GM18499 (cell line): Measurements from ENCODE around the gene ITSN1.
"Not testable (repeated sequence)": the region's sequence is repeated elsewhere in the genome, so short reads cannot be mapped to it uniquely, and the experiment has no call there.

Experiments
- ATAC-seq: cut with Tn5 transposase; IDR thresholded peaks from one replicate; pipeline ENCODE4 v1.9.1; 2021; ENCODE audit warnings: moderate number of reproducible peaks; ENCODE audit not compliant: insufficient read depth, unreplicated experiment

ITSN1 gene

DNA sequence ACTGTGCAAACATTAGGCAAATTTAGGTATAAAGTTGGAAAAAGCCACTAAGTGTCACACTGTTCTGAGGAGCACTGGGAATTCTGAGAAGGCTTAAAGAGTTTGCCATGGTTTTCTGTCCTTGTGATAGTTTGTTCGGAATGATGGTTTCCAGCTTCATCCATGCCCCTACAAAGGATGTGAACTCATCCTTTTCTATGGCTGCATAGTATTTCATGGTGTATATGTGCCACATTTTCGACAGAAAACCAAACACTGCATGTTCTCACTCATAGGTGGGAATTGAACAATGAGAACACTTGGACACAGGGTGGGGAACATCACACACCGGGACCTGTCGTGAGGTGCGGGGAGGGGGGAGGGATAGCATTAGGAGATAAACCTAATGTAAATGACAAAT, 34.4 kb downstream of the ITSN1 start:
- ATAC-seq: not testable (repeated sequence)

DNA sequence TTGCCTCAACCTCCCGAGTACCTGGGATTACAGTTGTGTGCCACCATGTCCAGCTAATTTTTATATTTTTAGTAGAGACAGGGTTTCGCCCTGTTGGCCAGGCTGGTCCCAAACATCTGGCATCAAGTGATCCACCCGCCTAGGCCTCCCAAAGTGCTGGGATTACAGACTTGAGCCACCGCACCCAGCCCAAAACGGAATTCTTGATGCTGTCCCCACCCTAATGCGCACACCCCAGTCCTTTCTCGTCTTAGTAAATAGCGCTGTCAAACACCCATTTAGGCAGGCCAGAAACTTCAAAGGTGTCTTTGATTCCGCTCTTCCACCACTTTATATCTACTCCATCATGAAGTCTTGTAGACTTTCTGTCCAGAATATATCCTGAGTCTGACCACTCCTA, 35.1 kb downstream of the ITSN1 start:
- ATAC-seq: no peak

DNA sequence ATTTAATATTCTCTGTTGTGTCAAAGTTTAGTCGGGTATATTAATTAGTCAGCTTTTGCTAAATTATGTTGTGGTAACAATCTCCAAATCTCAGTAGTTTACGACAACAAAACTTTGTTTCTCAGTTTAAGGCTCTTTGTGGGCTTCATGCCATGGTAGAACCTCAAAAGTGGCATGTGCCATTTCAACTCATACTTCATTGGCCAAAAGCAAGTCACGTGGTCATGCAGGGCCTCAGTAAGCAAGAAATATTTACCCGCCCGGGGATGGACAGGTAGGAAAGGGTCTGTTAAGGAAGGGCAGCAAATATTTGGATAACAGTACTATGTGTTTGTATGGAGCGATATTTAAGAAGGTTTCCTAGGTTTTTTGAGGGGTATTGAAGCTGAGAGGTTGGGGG, 38.6 kb downstream of the ITSN1 start:
- no peak for ATAC-seq

DNA sequence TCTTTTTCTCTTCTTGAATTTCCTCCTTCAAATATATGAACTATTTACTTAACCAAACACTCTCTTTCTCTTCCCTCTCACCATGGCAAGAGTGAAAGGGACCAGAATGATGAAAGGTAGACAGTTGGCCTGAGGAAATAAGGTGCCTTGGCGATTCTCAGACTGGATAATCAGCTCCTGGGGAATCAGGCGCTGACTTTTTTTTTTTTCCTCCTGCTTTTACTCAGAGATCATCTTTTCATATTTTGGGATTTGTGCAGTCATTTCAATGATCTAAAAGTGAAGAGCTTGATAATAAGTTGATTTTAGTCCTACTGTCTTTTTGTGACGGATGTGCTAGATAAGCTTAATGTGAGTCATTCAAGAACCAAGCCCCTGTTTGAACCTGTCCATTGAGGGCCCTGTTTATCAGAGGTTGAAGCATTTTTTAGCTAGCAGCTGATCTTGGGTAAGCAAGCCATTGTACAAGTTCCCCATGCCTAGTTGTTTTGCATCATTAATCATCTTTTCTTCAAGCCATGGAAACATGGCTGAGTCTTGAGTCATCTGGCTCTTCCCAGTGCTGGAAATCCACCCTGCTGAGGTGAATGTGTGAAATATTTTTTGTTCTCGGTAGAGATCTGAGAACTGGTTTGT, 40.8 kb downstream of the ITSN1 start:
- ATAC-seq: no peak

DNA sequence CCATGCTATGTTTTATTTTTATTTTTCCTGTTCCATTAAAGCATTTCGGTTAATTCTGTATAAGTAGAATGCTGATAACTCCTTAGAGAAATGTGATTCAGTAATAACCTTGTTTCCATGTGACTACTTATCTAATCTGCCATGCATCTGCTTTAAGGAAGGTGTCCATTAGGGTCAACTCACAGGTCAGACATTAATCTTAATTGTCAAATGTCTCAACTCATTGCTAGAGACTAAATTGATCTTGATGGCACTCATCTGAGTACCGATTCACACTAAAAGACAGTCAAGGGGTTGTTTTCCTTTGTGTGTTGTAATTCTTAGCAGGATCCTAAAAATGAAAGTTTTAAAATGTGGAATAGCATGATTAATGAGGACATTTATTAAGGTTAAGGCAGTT, 41.8 kb downstream of the ITSN1 start:
- ATAC-seq: no peak

DNA sequence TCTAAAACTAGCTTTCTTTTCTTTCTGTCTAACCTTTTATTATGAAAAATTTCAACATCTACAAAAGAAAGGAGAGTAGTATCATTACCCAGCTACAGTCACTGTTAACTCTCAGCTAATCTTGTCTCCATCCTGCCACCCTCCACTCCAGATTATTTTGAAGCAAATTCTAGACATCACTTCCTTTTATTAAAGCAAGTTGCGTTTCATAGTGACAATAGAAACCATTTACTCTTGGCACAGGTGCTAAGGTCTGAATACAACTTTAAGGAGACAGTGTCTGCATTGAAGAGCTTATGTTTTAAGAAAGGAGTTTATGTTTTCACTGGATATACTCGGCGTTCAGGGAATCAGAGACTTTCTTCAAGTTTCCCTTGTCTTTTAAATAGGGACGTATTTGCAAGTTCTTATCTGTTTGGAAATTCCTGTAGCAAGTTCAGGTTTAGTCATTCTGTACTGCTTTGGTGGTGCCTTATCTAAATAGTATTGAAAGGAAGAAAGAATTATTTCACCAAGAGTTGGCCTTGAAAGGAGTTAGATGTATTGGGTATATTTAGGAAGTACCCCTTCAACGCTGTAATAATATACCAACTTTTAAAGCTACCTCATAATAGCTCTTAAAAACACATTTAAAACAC, 42.7 kb downstream of the ITSN1 start:
- ATAC-seq: no peak

DNA sequence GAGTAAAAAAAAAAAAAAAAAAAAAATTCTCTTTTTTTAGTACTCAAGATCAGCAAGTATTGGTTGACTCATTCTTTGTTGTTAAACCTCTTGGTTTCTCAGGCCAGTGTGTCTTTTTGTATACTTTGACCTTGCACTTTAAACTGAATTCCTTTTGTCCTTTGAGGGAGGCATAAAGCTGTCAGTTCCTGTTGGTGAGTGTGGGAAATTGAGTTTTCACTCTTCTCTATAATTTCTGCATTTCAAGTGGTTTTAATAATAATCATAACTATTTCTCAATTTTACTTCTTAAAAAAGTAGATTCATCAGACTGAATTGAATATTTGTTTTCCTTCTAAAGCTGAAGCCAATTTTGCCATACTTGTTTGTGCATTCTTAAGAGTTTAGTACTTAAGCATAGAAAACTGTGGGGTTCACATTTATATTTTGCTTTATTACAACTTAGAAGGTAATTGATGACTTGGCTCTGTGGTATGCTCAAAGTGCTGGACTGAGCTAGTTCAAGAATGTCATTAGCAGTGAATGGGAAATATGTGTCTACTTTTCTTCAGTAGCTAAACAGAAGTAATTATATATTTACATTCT, 43.4 kb downstream of the ITSN1 start:
- ATAC-seq: no peak

DNA sequence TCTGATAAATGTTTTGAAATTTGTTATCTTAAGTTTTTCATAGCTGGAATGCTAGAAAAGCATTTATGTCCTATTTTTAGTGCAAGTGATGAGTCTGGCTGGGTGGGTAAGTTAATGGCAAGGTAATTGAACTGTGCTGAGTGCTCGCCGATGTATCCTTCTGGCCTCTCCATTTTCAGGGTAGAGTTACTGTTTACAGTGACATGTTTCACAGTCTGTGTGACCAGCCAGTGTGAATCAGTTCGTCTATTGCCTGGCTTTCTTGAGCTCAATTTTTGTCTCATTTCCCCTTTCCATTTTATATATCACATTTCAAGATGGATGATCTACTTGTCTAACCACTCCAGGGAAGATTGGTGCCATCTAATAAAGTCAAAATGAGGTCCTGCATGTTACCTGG, 44.1 kb downstream of the ITSN1 start:
- no peak for ATAC-seq

DNA sequence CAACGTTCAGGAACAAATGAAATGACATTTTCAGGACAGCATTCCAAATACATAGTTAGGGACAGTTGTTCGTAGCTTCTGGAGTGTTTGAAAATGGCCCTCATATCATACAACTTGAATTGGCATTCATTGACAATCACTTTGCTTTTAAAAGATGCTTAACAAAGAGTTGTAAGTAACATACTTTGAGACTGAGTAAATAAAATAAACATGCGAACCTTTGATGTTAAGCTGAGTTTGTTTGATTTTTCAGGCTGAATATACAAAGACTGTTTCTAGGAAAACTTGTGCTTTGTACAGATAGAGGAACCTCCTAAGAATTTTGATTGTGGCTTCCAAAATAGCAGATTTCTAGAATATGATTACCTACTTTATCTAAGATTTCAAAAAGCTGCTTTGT, 45.3 kb downstream of the ITSN1 start:
- no peak for ATAC-seq

DNA sequence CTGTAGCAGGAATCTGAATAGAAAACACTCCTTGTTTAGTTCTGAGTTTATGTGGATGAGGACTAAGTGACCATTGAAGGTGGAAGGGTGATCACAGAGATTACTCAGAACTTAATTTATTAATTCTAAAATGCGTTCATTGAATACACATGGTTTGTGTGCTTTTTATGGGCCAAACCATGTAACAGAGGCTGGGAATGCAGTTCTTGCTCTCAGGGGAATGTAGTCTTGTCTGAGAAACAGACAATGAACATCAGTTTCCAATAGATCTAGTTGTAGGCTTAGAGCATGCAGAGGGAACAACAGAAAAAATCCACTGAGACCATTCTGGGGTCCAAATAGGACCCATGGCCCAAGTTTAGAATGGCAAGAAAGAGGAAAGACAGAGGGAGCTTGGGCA, 46.1 kb downstream of the ITSN1 start:
- no peak for ATAC-seq

DNA sequence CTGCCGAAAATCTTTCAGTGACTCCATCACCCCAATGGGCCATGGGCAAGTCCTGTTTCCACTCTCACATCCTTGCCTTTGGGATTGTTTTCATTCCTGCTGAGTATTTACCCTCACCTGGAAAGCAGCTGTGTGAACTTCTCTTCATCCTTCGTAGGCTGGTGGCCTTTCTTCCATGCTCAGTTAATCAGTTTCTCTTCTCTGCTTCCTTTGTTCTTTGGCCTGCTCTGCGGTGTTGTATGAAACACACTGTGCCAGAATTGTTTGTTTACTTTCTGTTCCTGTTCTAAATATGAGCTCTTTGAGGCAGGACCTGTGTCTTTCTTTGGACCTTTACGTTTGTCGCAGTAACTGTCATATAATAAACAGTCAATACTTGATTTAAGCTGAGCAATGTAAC, 48.6 kb downstream of the ITSN1 start:
- ATAC-seq: no peak

DNA sequence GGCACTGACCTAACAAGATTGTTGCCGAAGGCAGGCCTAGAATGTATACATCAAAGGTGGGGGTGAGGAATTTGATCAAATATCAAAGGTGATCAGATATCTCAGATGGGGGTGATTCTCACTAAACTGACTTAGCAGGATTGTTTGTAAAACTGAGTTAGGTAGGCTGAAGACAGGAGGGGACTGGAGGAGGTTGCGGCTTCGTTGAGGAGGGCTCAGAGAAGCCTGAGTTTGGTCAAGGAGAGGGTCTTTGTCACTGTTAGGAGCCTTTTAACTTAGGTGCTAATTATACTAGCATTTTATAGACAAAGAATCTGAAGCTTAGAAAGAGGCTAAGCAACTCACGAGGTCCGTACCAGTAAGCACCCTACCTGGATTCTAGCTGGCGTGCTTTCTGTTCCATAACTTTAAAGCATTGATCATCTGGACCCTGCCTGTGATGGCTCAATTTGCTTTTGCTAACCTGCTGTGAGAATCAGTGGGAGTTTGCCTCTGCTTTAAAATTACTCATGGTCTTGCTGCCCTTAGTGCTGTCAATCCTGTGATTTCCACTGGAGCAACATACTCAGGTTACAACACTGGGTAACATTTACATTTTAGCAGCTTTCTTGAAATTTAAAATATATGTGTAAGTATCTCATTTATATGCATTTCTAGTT, 49.8 kb downstream of the ITSN1 start:
- no peak for ATAC-seq

DNA sequence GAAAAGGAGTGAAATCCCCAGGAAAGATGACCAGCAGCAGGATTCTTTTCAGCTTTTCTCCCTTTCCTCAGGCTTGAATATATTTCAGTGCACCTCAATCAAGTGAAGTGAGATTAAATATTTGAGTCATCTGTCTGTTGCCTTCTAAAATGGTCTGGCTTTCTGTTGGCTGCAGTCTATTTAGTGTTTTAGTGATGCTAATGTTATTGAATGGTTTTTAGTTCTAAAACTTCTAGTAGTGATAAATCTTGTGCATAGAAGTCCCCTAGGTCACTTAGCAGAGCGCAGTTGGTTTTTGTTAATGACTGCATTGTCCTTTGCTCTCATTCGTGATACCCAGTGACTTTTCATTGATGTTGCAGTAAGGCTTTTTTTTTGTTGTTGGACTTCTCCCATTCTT, 53.5 kb downstream of the ITSN1 start:
- no peak for ATAC-seq

DNA sequence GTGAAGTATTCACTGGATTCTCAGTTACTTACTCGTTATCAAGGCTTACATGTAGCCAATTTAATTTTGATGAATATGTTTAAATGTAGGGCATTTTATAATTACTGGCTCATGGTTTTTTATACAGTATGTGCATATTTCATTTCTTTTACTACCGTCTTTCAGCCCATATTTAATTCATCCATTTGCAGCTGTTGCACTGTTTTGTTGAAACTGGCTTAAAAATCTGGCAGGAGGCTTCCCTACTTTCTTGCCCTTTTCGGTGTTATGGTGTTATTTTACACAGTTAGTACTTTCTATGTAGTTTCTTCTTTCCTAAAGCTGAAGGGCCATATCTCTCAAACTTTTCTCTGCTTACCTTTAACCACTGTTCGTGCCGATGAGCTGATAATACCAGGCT, 54.2 kb downstream of the ITSN1 start:
- ATAC-seq: no peak

DNA sequence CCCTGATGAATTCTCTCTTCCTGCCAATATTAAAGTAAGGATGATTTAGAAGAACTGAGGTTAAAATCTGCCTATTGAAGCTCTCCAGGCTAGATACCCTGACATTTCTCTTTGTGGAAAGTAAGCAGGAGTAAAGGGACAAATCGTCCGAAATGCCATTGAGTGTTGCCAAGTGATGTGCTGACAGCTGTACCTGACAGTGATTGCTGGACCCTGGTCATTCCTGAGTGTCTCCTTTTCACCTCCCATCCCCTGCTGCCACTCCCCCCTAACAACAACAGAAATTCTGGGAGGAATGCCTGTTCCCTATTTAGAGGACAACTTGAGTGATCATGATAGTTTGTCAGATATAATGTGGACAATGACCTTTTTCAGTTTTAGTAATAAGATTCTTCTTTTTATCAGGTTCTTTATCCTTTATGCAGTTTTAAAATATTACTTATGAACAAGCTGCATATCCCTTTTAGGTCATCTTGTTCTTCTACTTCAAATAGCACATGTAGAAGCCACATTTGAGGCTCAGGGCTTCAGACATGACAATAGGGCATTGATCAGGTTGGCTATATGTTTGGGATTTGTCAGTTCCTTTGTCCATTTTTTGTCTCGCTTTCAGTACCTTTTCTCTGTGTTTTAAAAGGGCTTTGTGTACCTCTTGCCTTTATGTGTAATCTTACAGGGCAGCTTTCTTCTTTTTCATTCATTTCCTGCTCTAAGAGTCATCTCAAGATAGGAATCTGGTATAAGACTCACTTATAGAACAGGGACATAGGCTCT, 56.0 kb downstream of the ITSN1 start:
- ATAC-seq: no peak

DNA sequence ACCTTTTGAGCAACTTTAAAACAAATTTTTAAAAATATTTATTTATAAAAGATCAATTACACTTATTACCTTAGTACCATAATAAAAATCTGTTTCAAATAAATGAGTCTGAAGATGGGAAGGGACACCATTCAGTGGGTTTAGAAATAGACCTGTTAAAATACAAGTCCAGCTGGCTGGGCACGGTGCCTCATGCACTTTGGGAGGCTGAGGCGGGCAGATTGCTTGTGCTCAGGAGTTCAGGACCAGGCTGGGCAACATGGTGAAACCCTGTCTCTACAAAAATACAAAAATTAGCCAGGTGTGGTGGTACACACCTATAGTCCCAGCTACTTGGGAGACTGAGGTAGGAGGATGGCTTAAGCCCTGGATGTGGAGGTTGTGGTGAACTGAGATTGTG, 57.0 kb downstream of the ITSN1 start:
- ATAC-seq: no peak

DNA sequence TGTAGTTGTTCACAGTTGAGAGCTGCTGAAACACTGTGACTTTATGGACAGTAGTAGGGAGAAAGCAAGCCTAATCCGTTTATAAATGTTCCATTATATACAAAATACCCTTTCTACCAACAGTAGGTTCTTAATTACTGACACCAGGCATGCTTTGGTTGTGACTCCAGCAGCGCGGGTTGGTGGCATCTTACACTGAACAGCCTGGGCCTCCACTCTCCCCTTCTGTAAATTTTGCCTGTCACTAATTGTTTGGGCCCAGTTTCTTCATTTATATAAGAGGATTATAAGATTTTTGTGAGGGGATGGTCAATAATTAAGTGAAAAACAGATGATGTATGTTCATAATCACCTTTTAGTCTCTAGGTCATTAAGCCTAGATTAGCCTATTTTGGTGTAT, 58.2 kb downstream of the ITSN1 start:
- ATAC-seq: no peak

DNA sequence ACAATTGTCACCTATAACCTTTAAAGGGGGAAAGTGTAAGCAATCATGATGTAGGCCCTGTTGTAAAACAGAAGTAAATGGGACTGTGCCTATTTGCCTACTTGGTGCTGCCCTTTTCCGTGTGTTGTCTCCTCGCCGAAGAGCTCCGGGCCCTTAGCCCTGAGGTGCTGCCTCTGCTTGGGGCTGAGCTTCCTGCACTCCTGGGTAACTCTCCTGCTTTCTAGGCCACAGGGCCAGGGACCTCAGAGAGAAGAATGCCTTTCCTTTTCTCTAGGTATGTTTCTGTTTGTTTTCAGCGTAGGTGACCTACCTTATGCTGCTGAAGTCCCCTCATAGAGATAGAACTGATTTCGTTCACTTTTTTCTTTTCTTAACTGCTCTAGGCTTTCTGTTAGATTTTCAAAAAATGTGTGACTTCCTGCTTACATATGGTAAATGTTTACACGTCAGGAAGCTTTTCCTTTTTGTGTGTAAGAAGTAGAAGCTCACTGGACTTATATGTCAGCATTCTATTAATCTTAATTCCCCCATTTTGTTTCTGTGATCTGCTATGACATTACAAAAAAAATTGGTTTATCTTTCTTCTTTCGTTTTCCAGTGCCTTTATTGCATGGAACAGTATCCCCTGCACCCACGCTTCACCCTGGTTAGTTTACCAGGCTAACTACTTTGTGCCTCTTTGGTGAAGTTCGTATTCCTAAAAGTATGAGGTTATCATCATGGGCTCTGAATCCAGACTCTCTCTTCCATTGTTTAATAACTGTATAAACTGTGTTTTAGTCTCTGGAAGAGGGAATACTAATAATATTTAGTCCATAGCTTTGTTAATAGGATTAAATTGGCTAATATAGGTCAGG, 61.7 kb downstream of the ITSN1 start:
- no peak for ATAC-seq

DNA sequence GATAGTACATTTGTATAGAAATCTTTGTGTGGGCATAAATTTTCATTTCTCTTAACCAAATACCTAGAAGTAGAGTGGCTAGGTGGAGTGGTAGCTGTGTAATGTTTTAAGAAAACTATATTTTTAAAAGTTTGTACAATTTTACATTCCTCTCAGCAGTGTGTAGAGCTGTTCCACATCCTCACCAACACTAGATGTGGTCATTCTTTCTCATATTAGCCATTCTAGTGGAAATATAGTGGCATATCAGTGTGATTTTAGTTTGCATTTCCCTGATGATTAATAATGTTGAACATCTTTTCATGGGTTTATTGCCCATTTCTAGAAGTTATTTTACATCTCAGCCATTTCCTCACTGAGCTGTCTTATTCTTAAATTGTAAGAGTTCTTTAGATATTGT, 65.5 kb downstream of the ITSN1 start:
- ATAC-seq: no peak

DNA sequence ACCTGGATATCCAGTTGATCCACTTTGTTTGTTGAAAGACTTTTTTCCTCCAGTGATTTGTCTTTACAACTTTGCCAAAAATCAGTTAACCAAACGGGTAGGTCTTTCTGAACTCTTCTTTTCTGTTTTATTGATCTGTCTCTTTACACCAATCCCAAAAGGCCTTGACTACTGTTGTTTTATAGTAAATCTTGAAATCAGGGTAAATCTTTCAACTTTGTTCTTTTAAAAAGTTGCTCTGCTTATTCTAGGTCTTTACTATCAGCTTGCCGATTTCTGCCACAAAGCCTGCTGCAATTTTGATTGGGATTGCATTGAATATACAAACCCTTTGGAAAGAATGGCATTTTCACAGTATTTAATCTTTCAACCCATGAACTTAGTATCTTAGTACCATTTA, 66.6 kb downstream of the ITSN1 start:
- no peak for ATAC-seq
